Parathyroid adenoma (tissue), 2 donors: ENCODE results near the gene CTBP1.

ENCODE experiments used
- H2AFZ ChIP-seq: fragments of 300-600 bp; sonication (generic); one replicate; pipeline ENCODE4 v1.7.0; 2017; ENCODE audit warnings: antibody characterized with exemption, mild to moderate bottlenecking
- H3K27ac ChIP-seq: fragments of 300-600 bp; sonication (generic); one replicate; pipeline ENCODE4 v1.7.0; 2017
- H3K27me3 ChIP-seq: fragments of 300-600 bp; sonication (generic); one replicate; pipeline ENCODE4 v1.7.0; 2017; ENCODE audit warnings: low read length; ENCODE audit not compliant: control insufficient read depth, insufficient read depth
- H3K36me3 ChIP-seq: fragments of 300-600 bp; sonication (generic); one replicate; pipeline ENCODE4 v1.7.0; 2017; ENCODE audit warnings: low read length; ENCODE audit not compliant: control insufficient read depth, insufficient read depth
- H3K4me1 ChIP-seq: fragments of 300-600 bp; sonication (generic); one replicate; pipeline ENCODE4 v1.7.0; 2017; ENCODE audit warnings: control low read depth
- H3K4me2 ChIP-seq: fragments of 300-600 bp; sonication (generic); one replicate; pipeline ENCODE4 v1.7.0; 2017; ENCODE audit warnings: low read length
- H3K4me3 ChIP-seq: fragments of 300-600 bp; sonication (generic); one replicate; pipeline ENCODE4 v1.7.0; 2017; ENCODE audit warnings: low read depth, low read length
- H3K79me2 ChIP-seq: fragments of 300-600 bp; sonication (generic); one replicate; pipeline ENCODE4 v1.7.0; 2017; ENCODE audit warnings: control low read depth
- H3K9ac ChIP-seq: fragments of 300-600 bp; sonication (generic); one replicate; pipeline ENCODE4 v1.7.0; 2017; ENCODE audit warnings: mild to moderate bottlenecking
- H3K9me3 ChIP-seq: fragments of 300-600 bp; sonication (generic); one replicate; pipeline ENCODE4 v1.7.0; 2017; ENCODE audit warnings: low read length; ENCODE audit not compliant: control insufficient read depth
- CTCF ChIP-seq: fragments of 300-600 bp; sonication (generic); IDR thresholded peaks from one replicate; pipeline ENCODE4 v1.7.0; 2017; ENCODE audit warnings: antibody characterized with exemption, mild to moderate bottlenecking
- donor health status: primary hyperparathyroidism.

The CTBP1 gene

GRCh38 chr4:1179976-1180375 is 69.0 kb downstream of the CTBP1 start:
- H3K4me3 ChIP-seq: no peak overlapping the region
- H2AFZ ChIP-seq: no peak overlapping the region
- H3K79me2 ChIP-seq: no peaks in the 10 kb centered on the region

GRCh38 chr4:1179089-1179441 is 69.9 kb downstream of the CTBP1 start:
- no peak overlapping the region for H3K4me2 ChIP-seq
- H3K4me3 ChIP-seq: no peak overlapping the region
- H3K4me1 ChIP-seq: no peaks in the 10 kb centered on the region
- no peaks in the 10 kb centered on the region for H3K79me2 ChIP-seq
- TF ChIP-seq CTCF: no peak
- no peak overlapping the region for H3K27ac ChIP-seq
- no peak overlapping the region for H2AFZ ChIP-seq
- no peaks in the 10 kb centered on the region for H3K9me3 ChIP-seq
- H3K36me3 ChIP-seq: no peaks in the 10 kb centered on the region
- no peaks in the 10 kb centered on the region for H3K27me3 ChIP-seq
- H3K9ac ChIP-seq: no peak overlapping the region

More at GRCh38 chr4:1179976-1180375, 69.0 kb downstream of the CTBP1 start:
- H3K27me3 ChIP-seq: no peaks in the 10 kb centered on the region
- no peak overlapping the region for H3K4me2 ChIP-seq
- TF ChIP-seq CTCF: no peak
- no peaks in the 10 kb centered on the region for H3K9me3 ChIP-seq
- H3K9ac ChIP-seq: no peak overlapping the region
- no peaks in the 10 kb centered on the region for H3K4me1 ChIP-seq
- H3K27ac ChIP-seq: no peak overlapping the region
- no peaks in the 10 kb centered on the region for H3K36me3 ChIP-seq

GRCh38 chr4:1178300-1179088 is 70.4 kb downstream of the CTBP1 start:
- H3K4me2 ChIP-seq: no peak overlapping the region
- no peak overlapping the region for H3K4me3 ChIP-seq
- no peaks in the 10 kb centered on the region for H3K4me1 ChIP-seq
- no peaks in the 10 kb centered on the region for H3K27me3 ChIP-seq
- H3K9ac ChIP-seq: no peak overlapping the region
- no peak overlapping the region for H2AFZ ChIP-seq
- H3K79me2 ChIP-seq: no peaks in the 10 kb centered on the region
- no peaks in the 10 kb centered on the region for H3K36me3 ChIP-seq
- H3K9me3 ChIP-seq: no peaks in the 10 kb centered on the region
- no peak overlapping the region for H3K27ac ChIP-seq
- no peak for TF ChIP-seq CTCF

- Histone ChIP-seq H3K27ac (no peak overlapping the region), H3K4me1 (no peaks in the 10 kb centered on the region), H3K36me3 (no peaks in the 10 kb centered on the region), H2AFZ (no peak overlapping the region), H3K4me2 (no peak overlapping the region), H3K9me3 (no peaks in the 10 kb centered on the region), H3K4me3 (no peak overlapping the region), H3K9ac (no peak overlapping the region), H3K79me2 (no peaks in the 10 kb centered on the region), H3K27me3 (no peaks in the 10 kb centered on the region)
- TF ChIP-seq CTCF: no peak
These were observed 71.4 kb downstream of the CTBP1 start for GRCh38 chr4:1177274-1178141.
